GM12864 (cell line): ENCODE measurements around the gene VEPH1.

Experiments
- DNase-seq: peaks from one replicate; pipeline ENCODE4 v3.0.0-alpha.2; 2011; ENCODE audit warnings: low read depth
- H3K4me3 ChIP-seq: 2 replicates; pipeline ENCODE4 v1.5.1; 2011; ENCODE audit warnings: mild to moderate bottlenecking, low read depth, low read length, control low read depth
- TF ChIP-seq, protein P1 (sequence below): IDR thresholded peaks from 2 replicates; pipeline ENCODE4 v1.5.1; 2011; ENCODE audit warnings: low read depth, mild to moderate bottlenecking, moderate library complexity, low read length, control low read depth, inconsistent platforms; ENCODE audit errors: missing control alignments

VEPH1 gene

DNA sequence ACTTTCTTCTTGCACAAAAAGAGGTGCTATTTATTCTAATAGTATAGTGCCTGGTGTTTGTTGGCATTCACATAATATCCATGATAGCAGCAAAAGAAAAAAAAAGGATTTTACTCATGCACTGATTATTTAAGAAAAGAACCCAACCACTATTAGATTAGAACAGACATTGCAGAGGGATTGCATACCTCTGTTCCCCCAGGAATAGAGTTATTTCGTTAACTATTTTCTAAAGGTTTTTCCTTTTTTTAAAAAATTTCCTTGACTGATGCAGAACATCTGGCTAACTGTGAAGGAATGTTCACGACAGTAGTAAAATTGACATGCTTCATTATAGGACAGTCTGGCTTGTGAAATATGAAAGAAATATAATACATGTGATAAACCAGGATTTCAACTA, 203.1 kb downstream of the VEPH1 start:
- DNase-seq: no peak

DNA sequence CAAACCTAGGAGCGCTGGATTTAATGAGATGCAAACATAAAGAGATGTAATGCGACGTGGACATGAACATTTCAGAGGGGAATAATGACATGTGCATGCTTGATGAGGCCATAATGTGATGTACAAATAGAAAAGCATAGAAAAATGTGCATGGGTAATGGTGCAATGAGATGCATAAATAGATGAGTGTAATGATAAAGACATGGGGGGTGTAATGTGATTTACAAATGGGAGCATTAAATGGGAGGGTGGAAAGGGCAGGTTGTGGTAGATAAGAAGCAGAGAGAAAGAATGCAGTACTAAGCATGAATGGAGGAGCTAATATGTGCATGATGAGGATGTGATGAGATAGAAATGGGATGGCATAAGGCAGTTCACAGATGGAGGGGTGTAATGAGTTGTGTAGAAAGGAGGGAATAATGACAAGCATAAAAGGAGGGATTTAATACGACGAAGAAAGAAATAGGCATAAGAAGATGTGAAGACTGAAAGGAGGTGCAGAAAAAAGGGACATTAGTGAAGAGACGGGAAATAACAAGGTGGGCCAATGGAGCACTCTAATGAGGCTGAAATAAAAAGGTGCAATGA, 205.8 kb downstream of the VEPH1 start:
- H3K4me3 ChIP-seq: no peak overlapping the region
- TF ChIP-seq, protein P1, sequence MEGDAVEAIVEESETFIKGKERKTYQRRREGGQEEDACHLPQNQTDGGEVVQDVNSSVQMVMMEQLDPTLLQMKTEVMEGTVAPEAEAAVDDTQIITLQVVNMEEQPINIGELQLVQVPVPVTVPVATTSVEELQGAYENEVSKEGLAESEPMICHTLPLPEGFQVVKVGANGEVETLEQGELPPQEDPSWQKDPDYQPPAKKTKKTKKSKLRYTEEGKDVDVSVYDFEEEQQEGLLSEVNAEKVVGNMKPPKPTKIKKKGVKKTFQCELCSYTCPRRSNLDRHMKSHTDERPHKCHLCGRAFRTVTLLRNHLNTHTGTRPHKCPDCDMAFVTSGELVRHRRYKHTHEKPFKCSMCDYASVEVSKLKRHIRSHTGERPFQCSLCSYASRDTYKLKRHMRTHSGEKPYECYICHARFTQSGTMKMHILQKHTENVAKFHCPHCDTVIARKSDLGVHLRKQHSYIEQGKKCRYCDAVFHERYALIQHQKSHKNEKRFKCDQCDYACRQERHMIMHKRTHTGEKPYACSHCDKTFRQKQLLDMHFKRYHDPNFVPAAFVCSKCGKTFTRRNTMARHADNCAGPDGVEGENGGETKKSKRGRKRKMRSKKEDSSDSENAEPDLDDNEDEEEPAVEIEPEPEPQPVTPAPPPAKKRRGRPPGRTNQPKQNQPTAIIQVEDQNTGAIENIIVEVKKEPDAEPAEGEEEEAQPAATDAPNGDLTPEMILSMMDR: no peak
- DNase-seq: no peak

More for the DNA sequence above, 203.1 kb downstream of the VEPH1 start:
- TF ChIP-seq, protein P1: no peak
- H3K4me3 ChIP-seq: no peak overlapping the region

DNA sequence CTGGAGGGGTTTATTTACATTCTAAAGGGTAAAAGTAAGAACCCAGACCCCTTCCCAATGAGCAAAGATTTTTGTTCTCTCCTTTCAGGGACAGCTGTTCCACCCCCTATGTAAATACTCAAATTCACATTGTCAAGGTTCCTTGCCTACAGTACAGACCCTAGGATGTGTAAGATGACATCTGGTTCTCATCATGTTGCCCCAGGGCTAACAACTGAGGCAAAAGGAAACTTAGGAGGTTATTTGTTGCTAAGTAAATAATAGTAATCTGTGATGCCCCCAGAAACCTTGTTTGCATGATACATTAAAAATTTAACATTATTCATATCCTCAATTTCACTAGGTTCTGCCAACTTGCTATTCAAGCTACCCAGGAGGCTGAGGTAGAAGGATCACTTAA, 208.3 kb downstream of the VEPH1 start:
- TF ChIP-seq, protein P1: no peak

DNA sequence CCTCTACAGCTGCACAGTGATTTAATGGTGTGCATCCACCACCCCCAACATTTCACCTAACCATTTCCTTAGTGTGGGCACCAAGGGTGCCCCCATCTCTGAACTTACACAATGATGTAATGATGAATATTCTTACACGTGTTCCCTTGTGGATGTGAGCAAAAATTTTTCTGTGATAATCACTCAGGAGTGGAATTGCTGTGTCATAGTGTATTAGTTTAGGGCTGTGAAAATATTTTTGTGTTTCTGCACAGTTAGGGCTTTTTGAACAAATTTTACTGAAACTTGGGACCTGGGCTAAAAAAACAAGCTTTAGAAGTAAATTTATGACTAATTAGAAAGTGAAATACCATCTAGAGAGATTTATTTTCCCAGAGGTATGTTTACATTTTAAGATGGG, 208.7 kb downstream of the VEPH1 start:
- TF ChIP-seq, protein P1: no peak
- no peak overlapping the region for H3K4me3 ChIP-seq
- no peak for DNase-seq

More for the DNA sequence above, 208.3 kb downstream of the VEPH1 start:
- H3K4me3 ChIP-seq: no peak overlapping the region
- no peak for DNase-seq

DNA sequence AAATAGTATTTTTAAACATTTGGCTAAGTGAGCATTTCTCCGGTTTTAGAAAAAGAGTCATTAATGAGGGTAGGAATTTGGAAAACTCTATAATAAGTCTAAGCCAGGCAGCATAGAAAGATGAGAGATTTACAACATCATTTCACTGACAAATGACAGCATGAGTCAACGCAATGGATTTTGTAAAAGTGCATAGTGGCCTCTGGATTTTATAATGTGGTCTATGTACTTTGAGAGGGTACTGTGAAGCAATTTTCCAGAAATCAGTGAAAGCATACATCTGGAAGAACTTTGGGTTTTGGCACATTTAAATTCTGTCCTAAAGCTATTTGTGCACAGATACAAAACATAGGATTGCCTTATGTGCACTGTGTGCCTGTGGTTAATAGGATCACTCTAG, 212.4 kb downstream of the VEPH1 start:
- DNase-seq: no peak
- no peak overlapping the region for H3K4me3 ChIP-seq
- TF ChIP-seq, protein P1: no peak

DNA sequence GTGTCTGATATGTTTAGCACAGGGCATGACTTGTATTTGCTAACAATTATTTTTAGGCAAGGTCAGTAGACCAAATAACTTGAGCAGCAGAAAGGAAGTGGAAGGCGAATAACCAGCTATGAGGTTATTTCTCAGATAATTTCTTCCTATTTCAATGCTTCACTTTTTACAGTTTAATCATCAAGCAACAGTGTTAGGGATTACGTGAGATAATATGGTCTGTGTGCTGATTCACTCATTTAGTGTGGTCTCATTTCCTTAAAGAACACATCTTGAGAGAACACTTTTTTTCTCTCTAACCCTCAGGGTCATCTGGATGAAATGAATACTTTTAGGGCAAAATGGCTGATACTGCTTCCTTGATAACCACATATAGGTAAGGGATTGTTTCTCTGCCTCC, 217.2 kb downstream of the VEPH1 start:
- no peak overlapping the region for H3K4me3 ChIP-seq
- TF ChIP-seq, protein P1: no peak
- DNase-seq: no peak

DNA sequence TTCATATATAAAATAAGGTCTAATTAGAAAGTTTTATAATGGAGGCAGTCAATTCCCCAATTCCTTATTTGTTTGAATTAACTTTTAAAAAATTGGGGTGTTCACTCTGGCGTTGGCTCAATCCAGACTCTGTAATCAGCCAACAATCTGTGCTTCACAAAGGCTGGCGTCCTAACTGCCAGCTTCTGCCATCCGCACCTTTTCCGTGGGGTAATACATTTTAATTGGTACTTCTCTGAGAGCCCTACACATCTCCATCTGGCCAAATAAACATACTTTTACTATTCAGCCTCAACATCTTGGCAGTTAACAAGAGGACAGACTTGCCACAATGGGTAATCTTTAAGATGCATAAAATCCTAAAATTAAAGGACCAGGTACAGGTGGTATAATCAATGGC, 218.1 kb downstream of the VEPH1 start:
- TF ChIP-seq, protein P1: no peak
- no peak overlapping the region for H3K4me3 ChIP-seq
- DNase-seq: no peak
